ENCODE results near the gene CAPRIN1.

DNA sequence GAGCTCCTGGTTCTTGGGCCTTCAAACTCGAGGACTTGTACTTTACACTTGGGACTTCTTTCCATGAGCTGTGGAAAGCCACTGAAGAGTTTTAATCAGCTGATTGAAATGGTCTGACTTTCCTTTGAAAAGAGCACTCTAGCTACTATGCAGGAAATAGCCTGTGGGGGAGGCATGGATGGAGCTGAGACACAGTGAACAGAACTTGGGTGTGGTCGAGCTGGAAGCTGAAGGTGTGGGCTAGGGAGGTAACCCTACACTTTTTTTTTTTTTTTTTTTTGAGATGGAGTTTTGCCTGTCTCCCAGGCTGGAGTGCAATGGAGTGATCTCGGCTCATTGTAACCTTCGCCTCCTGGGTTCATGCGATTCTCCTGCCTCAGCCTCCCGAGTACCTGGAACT is 17.5 kb upstream of the CAPRIN1 start:
- TF ChIP-seq, protein P1, sequence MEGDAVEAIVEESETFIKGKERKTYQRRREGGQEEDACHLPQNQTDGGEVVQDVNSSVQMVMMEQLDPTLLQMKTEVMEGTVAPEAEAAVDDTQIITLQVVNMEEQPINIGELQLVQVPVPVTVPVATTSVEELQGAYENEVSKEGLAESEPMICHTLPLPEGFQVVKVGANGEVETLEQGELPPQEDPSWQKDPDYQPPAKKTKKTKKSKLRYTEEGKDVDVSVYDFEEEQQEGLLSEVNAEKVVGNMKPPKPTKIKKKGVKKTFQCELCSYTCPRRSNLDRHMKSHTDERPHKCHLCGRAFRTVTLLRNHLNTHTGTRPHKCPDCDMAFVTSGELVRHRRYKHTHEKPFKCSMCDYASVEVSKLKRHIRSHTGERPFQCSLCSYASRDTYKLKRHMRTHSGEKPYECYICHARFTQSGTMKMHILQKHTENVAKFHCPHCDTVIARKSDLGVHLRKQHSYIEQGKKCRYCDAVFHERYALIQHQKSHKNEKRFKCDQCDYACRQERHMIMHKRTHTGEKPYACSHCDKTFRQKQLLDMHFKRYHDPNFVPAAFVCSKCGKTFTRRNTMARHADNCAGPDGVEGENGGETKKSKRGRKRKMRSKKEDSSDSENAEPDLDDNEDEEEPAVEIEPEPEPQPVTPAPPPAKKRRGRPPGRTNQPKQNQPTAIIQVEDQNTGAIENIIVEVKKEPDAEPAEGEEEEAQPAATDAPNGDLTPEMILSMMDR (conservative IDR thresholded peaks at IDR 0.05; ENCODE audit: low read depth, low read length) = no peak
- TF ChIP-seq EZH2 (IDR thresholded peaks at IDR 0.05; ENCODE audit: low read length, unreplicated experiment) = no peak
